T-helper 2 cell treated with Interferon-gamma antibody and Interleukin-4, amounts not matched to agents 5 μg/mL and 100 μg/mL, for 36 hours (primary cell): ENCODE measurements around the gene SP6.

Experiments
- DNase-seq: peaks from one replicate; pipeline ENCODE4 v3.0.0; 2021; ENCODE audit warnings: low spot score
- H3K27ac Mint-ChIP-seq: one replicate; pipeline ENCODE4 v1.8.0; 2021; ENCODE audit warnings: mild to moderate bottlenecking, mixed read lengths
- H3K27me3 Mint-ChIP-seq: one replicate; pipeline ENCODE4 v1.8.0; 2021; ENCODE audit warnings: low read depth, mixed read lengths
- H3K36me3 Mint-ChIP-seq: one replicate; pipeline ENCODE4 v1.8.0; 2021; ENCODE audit warnings: low read depth, mixed read lengths
- H3K4me1 Mint-ChIP-seq: one replicate; pipeline ENCODE4 v1.8.0; 2021; ENCODE audit warnings: low read depth, mixed read lengths
- H3K4me3 Mint-ChIP-seq: one replicate; pipeline ENCODE4 v1.8.0; 2022; ENCODE audit warnings: mild to moderate bottlenecking, moderate library complexity, mixed read lengths
- H3K9me3 Mint-ChIP-seq: one replicate; pipeline ENCODE4 v1.8.0; 2021; ENCODE audit warnings: mixed read lengths

SP6 gene

DNA sequence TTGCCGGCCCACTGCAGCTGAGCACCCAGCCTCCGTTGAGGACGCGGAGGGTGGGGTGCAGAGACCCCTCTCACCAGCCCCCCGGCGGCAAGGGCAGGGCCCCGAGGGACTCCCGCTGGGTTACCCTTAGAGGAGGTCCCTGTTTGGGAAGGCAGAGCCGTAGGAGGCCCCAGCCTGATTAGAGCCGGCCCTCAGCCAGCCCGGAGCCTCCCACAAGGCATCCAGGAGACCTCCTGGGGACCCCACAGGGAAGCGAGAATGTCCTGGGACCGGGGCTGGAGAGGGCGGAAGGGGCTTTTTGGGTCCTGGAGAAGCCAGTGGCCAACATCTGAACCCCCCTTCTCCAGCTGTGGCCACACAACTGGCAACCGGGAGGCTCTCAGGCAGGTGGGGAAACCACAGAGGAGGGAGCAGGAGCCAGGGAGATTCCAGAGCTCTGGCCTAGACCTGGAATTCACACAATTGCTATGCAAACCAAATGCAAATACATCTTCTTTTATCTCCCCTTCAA is 21.7 kb upstream of the SP6 start:
- H3K36me3 Mint-ChIP-seq = no peaks in the 10 kb centered on the region
- no peak overlapping the region for H3K4me3 Mint-ChIP-seq
- H3K27me3 Mint-ChIP-seq = peaks cover 71% of the 10 kb centered on the region
- H3K27ac Mint-ChIP-seq = no peak overlapping the region
- no peaks in the 10 kb centered on the region for H3K4me1 Mint-ChIP-seq
- no peak for DNase-seq
- no peaks in the 10 kb centered on the region for H3K9me3 Mint-ChIP-seq

DNA sequence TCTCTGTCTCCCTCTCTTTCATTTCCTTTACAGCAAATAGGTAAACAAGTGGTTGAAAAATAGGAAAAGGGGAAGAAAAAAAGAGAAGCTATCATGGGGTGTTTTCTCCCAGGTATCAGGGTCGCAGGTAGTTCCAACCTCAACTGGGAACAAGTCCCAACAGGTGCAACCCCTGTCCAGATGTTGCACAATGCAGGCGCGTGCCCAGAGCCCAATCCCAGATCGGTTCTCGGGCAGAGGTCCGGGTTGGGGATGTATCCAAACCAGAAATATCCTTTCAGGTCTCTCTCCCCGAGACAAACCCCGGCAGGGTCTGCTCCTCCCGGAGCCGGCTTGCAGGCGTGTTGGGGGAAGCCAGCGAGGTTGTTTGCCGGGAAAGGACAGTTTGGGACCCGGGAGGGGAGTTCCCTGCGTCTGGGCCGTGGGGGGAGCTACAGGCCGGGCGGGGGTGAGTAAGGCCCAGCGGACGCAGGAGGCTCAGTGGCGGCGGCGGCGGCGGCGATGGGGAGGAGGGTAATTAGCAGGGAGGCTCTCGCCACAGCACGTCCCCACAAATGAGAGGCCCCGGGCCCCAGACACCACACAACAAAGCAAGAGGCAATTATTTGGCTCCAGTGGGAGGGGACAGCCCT is 21.2 kb upstream of the SP6 start:
- Mint-ChIP-seq H3K27me3 (peaks cover 67% of the 10 kb centered on the region), H3K4me3 (no peak overlapping the region), H3K36me3 (no peaks in the 10 kb centered on the region), H3K9me3 (no peaks in the 10 kb centered on the region), H3K27ac (no peak overlapping the region), H3K4me1 (no peaks in the 10 kb centered on the region)
- DNase-seq = no peak

DNA sequence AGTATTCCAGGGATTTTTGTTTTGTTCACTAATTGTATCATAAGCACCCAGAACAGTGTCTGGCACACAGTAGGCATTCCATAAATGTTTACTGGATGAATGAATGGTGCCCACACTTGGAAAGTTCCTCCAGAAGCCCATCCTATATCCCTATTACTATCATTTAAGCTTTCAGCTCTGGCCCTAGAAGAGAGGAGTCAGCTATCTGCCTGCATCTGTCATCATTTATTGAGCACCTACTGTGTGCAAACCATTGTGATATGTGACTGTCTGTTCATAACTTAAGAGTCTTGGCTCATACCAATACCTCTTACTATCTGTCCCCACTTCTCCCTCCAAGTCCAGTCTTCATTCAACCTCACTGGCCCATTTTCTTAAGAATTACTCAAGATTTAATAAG is 20.1 kb upstream of the SP6 start:
- H3K27me3 Mint-ChIP-seq = peaks cover 67% of the 10 kb centered on the region

DNA sequence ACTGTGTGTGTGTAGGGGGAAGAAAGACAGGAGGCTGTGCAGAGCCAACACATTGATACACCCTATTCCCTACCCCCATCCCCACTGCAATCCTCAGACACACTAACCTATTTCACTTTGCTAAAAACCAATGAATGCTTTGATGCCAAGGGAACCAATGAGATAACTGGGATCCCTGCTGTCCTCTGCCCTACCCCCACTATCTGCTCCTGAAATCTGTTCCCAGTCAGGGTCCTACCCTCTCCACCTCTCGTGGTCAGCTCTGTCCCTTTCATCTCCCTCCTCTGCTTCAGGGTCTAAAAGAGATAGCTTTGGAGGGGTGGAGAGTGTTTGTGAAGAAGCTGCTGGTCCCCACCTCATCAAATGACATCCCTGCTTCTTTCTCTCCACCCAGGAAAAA is 19.1 kb upstream of the SP6 start:
- no peaks in the 10 kb centered on the region for H3K36me3 Mint-ChIP-seq
- H3K27me3 Mint-ChIP-seq = peaks cover 65% of the 10 kb centered on the region
- peaks cover 4% of the 10 kb centered on the region for H3K4me1 Mint-ChIP-seq
- H3K9me3 Mint-ChIP-seq = no peaks in the 10 kb centered on the region
- DNase-seq = no peak
- no peak overlapping the region for H3K4me3 Mint-ChIP-seq
- H3K27ac Mint-ChIP-seq = no peak overlapping the region

More for the DNA sequence above, 20.1 kb upstream of the SP6 start:
- no peaks in the 10 kb centered on the region for H3K9me3 Mint-ChIP-seq
- no peak overlapping the region for H3K4me3 Mint-ChIP-seq
- H3K27ac Mint-ChIP-seq = no peak overlapping the region
- no peaks in the 10 kb centered on the region for H3K36me3 Mint-ChIP-seq
- no peak for DNase-seq
- H3K4me1 Mint-ChIP-seq = no peaks in the 10 kb centered on the region

DNA sequence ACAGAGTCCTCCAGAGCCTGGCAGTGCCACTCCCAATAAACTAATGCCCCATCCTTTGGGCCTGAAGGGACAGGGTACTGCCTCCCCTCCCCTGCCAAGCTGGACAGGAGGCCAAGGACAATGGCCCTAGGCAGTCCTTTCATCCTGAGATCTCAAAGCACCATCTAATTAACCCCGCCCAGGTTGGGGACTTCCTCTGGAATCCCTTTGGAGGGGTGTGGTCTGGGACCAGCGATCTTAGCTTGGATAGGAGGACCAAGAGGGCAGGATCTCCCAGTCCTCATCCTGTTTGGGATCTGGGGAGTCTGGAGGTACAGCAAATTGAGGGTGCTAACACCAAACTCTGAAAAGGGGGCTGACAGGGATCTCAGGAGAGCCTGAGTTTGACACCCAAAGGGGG is 18.2 kb upstream of the SP6 start:
- peaks cover 59% of the 10 kb centered on the region for H3K27me3 Mint-ChIP-seq

DNA sequence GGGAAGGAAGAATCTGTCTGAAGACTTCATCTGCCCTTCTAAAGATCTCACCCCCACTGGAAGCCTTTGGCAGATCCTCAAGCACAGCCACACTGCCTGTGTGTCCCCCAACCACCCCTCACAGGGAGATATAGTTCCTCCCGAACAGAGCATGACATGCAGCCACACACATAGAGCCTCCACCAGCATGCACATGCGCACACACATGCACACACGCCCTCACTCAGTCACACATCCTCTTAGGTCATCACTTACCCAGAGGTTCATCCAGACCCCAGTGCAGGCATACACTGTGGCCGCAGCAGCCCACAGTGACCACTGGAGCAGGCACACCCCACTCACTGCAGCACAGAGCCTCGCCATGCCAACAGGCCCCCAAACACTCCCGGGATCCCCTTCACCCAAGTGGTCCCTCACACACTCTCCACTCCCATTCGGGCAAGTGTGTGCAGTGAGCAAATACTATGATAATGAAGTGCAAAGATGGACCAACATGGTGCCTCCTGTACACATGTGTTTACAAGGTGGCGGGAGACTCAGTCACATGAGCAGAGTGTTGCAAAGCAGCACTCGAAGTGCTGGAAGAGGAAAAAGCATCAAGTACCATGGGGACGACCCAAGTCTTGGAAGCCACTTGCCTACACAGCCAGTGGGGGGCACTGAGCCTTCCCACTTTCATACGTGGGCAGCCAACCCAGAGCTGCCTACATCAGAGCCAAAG is 17.0 kb upstream of the SP6 start:
- H3K36me3 Mint-ChIP-seq = no peaks in the 10 kb centered on the region
- no peak for DNase-seq
- H3K4me3 Mint-ChIP-seq = no peak overlapping the region
- H3K4me1 Mint-ChIP-seq = peaks cover 8% of the 10 kb centered on the region
- H3K9me3 Mint-ChIP-seq = no peaks in the 10 kb centered on the region
- H3K27ac Mint-ChIP-seq = no peak overlapping the region
- H3K27me3 Mint-ChIP-seq = peaks cover 48% of the 10 kb centered on the region

More for the DNA sequence above, 18.2 kb upstream of the SP6 start:
- Mint-ChIP-seq H3K4me1 (peaks cover 8% of the 10 kb centered on the region), H3K9me3 (no peaks in the 10 kb centered on the region), H3K27ac (no peak overlapping the region), H3K36me3 (no peaks in the 10 kb centered on the region), H3K4me3 (no peak overlapping the region)
- no peak for DNase-seq

DNA sequence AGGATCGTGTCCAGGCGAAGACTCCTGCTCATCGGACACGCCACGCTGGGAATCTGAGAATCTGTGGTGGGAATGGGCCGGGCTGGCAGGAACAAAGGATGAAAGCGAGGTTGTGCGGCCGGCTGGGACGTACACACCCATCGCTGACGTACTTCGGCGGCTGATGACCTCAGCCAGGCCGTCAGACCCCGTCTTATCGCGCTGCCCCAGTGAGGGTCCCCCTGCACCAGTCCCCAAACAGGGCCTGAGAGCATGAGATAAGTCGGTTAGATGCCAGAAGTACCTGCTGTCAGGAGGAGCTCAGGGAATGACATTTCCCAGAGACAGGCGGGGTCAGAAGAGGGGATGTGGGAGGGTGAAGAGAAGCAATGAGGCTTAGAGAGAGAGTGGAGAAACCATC is 16.0 kb upstream of the SP6 start:
- Mint-ChIP-seq H3K4me1 (peaks cover 10% of the 10 kb centered on the region), H3K27ac (no peak overlapping the region)

DNA sequence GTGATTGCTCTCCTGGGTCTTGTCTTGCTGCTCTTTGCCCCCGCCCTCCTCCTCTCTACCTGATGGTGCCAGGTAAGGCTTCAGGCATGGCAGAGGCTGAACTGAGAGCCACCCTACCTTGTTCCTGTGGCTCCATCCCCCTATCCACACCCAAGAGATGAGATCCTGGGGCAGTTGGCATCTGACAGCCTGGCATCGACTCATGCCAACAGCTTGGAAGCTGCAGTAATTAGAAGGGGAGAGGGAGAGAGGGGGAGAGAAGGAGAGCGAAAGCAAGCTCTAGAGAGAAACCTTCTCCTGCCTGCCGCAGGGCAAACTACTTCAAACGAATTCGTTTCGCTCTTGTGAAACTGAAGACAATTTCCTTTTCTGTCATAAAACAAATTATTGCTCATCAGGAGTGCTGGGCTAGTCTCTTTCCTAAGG is 13.8 kb upstream of the SP6 start:
- H3K4me3 Mint-ChIP-seq = peak overlapping the region; percentile 29
- no peak overlapping the region for H3K27ac Mint-ChIP-seq
- peaks cover 10% of the 10 kb centered on the region for H3K4me1 Mint-ChIP-seq
- H3K36me3 Mint-ChIP-seq = no peaks in the 10 kb centered on the region
- no peak for DNase-seq
- H3K9me3 Mint-ChIP-seq = no peaks in the 10 kb centered on the region
- peaks cover 27% of the 10 kb centered on the region for H3K27me3 Mint-ChIP-seq

More for the DNA sequence above, 16.0 kb upstream of the SP6 start:
- H3K36me3 Mint-ChIP-seq = no peaks in the 10 kb centered on the region
- H3K27me3 Mint-ChIP-seq = peaks cover 40% of the 10 kb centered on the region
- no peaks in the 10 kb centered on the region for H3K9me3 Mint-ChIP-seq
- no peak for DNase-seq
- H3K4me3 Mint-ChIP-seq = no peak overlapping the region

DNA sequence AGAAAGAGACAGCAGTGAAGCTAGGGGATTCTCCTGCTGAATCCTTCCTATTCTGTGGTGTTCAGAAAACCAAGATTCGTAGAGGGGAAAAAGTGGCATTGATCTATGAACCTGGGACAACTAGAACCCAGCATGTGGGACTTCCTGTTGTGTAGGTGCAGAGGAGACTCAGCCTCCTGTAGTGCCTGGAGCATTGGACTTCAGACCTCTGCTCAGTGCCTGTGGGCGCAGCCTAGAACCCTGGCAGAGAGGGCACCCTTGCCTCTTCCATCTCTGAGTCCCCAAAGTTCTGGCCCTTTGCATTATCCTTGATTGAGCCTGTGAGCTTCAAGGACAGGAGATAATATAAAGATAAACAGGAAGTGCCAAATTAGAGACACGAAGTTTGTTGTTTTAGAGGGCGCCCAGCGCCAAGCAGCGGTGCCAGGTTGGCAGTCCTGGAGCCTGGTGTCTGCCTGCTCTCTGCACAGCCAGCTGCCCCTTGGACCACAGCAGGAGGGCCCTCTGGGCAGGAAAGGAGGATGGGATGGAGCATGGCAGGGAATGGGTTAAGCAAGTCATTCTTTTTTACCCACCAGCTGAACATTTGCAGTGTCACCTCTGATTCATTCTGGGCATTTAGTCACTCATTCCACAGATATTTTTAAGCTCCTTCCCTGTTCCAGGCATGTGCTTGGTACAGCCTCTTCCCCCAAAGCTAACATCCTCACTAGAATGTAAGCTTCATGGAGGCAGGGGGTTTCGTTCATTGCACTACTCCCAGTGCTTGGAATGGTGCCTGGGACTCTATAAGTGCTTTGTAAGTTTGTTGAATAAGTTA is 11.9 kb upstream of the SP6 start:
- Mint-ChIP-seq H3K4me3 (no peak overlapping the region), H3K27ac (no peak overlapping the region), H3K27me3 (peaks cover 25% of the 10 kb centered on the region), H3K36me3 (no peaks in the 10 kb centered on the region), H3K9me3 (no peaks in the 10 kb centered on the region), H3K4me1 (peaks cover 10% of the 10 kb centered on the region)
- DNase-seq = no peak

DNA sequence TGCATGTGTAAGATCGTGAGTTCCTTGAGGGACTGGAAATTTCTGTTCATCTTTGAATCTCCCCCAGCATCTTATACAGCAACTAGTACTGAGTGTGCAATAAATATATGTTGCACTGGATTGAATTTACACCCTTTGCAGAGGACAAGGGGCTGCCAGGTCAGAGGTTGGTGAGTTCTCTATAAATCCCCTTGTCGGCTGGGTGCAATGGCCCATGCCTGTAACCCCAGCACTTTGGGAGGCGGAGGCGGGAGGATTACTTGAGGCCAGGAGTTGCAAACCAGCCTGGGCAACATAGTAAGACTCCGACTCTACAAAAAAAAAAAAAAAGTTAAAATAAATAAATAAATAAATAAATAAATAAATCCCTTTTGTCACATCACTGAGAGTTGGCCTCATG is 9.4 kb upstream of the SP6 start:
- H3K27me3 Mint-ChIP-seq = peaks cover 36% of the 10 kb centered on the region

DNA sequence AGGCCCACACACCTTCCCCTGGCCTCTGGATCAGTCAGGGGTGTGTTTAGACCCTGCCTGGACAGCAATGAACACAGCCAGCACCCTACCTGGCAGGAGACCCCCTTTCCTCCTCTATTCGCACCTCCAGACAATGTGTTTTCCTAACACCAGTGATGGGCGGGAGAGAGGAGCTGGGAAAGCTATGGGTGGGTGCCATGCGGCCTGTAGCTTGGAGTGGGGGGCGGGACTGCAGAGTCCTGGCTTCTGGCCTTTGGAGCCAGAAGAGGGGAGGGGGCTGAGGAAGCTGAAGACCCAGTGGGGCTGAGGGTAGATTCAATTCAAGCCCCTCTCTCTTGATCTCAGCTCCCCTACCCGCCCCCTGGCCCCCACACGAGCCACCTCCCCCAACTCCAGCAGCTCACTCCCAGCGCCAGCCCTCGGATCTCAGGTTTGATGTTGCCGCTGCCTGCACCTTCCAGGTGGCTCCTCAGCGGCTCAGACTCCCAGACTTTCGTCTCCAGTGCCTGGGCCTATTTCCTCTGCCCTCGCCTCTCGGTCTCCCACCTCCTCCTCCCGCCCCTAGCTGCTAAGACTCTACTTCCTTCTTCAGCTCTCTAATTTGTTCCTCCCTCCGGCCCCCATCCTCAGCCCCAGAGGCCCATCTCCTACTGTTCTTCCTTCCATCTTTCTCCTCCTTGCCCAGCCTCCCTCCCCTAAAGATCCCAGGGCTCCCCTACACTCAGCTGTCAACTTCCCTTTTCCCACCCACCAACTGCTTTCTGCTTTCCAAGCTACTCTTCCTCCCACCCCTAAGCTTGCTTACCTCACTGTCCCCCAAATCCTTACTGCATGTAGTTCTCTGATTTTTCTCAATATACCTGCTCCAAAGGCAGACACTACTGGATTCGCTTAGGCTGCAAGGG is 6.8 kb upstream of the SP6 start:
- H3K27me3 Mint-ChIP-seq = peaks cover 59% of the 10 kb centered on the region
- no peak overlapping the region for H3K27ac Mint-ChIP-seq
- H3K4me1 Mint-ChIP-seq = peaks cover 2% of the 10 kb centered on the region
- H3K4me3 Mint-ChIP-seq = no peak overlapping the region
- no peak for DNase-seq
- H3K9me3 Mint-ChIP-seq = no peaks in the 10 kb centered on the region
- H3K36me3 Mint-ChIP-seq = no peaks in the 10 kb centered on the region

More for the DNA sequence above, 9.4 kb upstream of the SP6 start:
- H3K4me1 Mint-ChIP-seq = peaks cover 10% of the 10 kb centered on the region
- no peak for DNase-seq
- H3K27ac Mint-ChIP-seq = no peak overlapping the region
- H3K4me3 Mint-ChIP-seq = no peak overlapping the region
- no peaks in the 10 kb centered on the region for H3K9me3 Mint-ChIP-seq
- H3K36me3 Mint-ChIP-seq = no peaks in the 10 kb centered on the region

DNA sequence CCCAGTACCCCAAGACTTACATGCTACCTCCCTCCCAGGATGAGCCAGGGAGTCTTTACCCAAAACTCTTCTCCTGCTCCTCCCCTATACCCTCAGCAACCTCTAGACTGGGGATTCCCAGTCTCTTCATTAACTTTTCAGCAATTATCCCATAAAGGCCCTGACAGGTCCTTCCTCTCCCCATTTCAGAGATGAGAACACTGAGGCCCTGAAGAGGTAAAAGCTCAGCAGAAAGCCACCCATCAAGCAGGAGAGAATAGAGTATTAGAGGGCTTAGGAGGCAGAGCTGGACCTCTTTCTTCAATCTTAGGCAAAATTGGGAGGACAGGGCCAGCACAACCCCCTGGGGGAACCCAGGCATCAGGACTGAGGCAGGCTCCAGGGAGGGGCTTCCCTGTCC is 5.9 kb upstream of the SP6 start:
- Mint-ChIP-seq H3K4me1 (peaks cover 6% of the 10 kb centered on the region), H3K27ac (no peak overlapping the region), H3K27me3 (peaks cover 69% of the 10 kb centered on the region), H3K36me3 (no peaks in the 10 kb centered on the region), H3K4me3 (no peak overlapping the region), H3K9me3 (no peaks in the 10 kb centered on the region)
- DNase-seq = no peak

DNA sequence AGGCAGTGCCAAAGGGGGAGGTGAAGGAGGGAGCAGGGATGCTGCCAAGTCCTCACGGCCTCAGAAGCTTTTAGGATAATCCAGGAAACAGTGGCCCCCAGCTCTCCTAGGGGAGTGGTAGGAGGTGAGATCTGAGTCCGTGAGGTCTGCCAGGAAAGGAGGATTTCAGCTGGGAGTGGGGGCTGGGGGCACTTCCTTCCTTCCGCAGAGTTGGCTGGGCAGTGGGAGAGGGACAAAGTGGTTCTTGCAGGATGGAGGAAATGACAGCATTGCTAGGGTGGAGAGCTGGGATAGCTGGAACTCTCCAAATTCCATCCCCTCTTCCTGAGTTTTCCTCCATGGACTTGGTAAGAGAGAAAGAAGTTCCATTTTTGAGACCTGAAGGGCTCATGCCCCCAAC is 4.8 kb upstream of the SP6 start:
- no peaks in the 10 kb centered on the region for H3K9me3 Mint-ChIP-seq
- no peaks in the 10 kb centered on the region for H3K36me3 Mint-ChIP-seq
- H3K27ac Mint-ChIP-seq = no peak overlapping the region
- peaks cover 74% of the 10 kb centered on the region for H3K27me3 Mint-ChIP-seq
- no peak for DNase-seq
- H3K4me1 Mint-ChIP-seq = peaks cover 8% of the 10 kb centered on the region
- no peak overlapping the region for H3K4me3 Mint-ChIP-seq
